ENCODE measurements around the gene CCNL2.

GRCh38 chr1:1429671-1430073 is 30.5 kb upstream of the CCNL2 start:
- TF ChIP-seq POLR2A (IDR thresholded peaks at IDR 0.05): no peak
- no peak for TF ChIP-seq CTCF (IDR thresholded peaks at IDR 0.05)
